HepG2 (cell line): ENCODE data around the gene NT5M. TPM values are rescaled to one million over a fixed set of nuclear protein-coding genes. Genes with fewer than 3 reads are reported as not detected.
A peak's percentile ranks its signal among the peaks of the same experiment; 100 is the strongest.

Experiments used
- CBX1 ChIP-seq: IDR thresholded peaks from one replicate; pipeline ENCODE4 v1.6.1; 2016; ENCODE audit warnings: antibody characterized with exemption, low read depth
- CBX2 ChIP-seq, 2 experiments: fragments of 200-600 bp in 1 of 2; sonication (generic); formaldehyde crosslinking in 1 of 2; IDR thresholded peaks; 2 replicates each; pipeline versions ENCODE4 v1.7.0 to v1.8.1; 2018 to 2022; ENCODE audit warnings: low read depth in 2 of 2, low read length in 1 of 2, mild to moderate bottlenecking in 1 of 2, missing genetic modification reagents in 1 of 2
- ETS1 ChIP-seq: sonication (generic); formaldehyde crosslinking; IDR thresholded peaks from 2 replicates; pipeline ENCODE4 v1.4.0; 2020; ENCODE audit warnings: missing genetic modification reagents
- KLF15 ChIP-seq: sonication (generic); formaldehyde crosslinking; IDR thresholded peaks from 2 replicates; pipeline ENCODE4 v1.8.1; 2023; ENCODE audit warnings: borderline replicate concordance, mild to moderate bottlenecking, inconsistent platforms, missing genetic modification reagents, mixed read lengths
- MAFK ChIP-seq, 2 experiments: IDR thresholded peaks in 1 of 2; conservative IDR thresholded peaks in 1 of 2; 2 replicates each; pipeline ENCODE4 v1.6.1; 2011; ENCODE audit warnings: improper control_type of control experiment in 2 of 2, low read length in 2 of 2
- MAZ ChIP-seq, 2 experiments: sonication (generic) in 1 of 2; formaldehyde crosslinking in 1 of 2; IDR thresholded peaks; 2 replicates each; pipeline versions ENCODE4 v1.5.0 to v1.6.1; 2012 to 2020; ENCODE audit warnings: low read depth in 2 of 2, mild to moderate bottlenecking in 2 of 2, borderline replicate concordance in 1 of 2, improper control_type of control experiment in 1 of 2, low read length in 1 of 2, missing genetic modification reagents in 1 of 2, moderate library complexity in 1 of 2
- MEF2D ChIP-seq: sonication (generic); formaldehyde crosslinking; IDR thresholded peaks from 2 replicates; pipeline ENCODE4 v1.5.1; 2020; ENCODE audit warnings: mild to moderate bottlenecking, missing genetic modification reagents
- MYC ChIP-seq: sonication (generic); formaldehyde crosslinking; IDR thresholded peaks from 2 replicates; pipeline ENCODE4 v1.9.0; 2021; ENCODE audit warnings: missing genetic modification reagents, borderline replicate concordance
- NBN ChIP-seq: fragments of 450-650 bp; conservative IDR thresholded peaks from 2 replicates; pipeline ENCODE4 v1.6.1; 2017
- NFATC3 ChIP-seq: sonication (generic); formaldehyde crosslinking; IDR thresholded peaks from 2 replicates; pipeline ENCODE4 v1.5.1; 2020; ENCODE audit warnings: mild to moderate bottlenecking, missing genetic modification reagents
- PHF8 ChIP-seq: sonication (generic); formaldehyde crosslinking; IDR thresholded peaks from 2 replicates; pipeline ENCODE4 v1.5.0; 2020; ENCODE audit warnings: missing genetic modification reagents
- RELA ChIP-seq: sonication (generic); formaldehyde crosslinking; IDR thresholded peaks from 2 replicates; pipeline ENCODE4 v1.4.0; 2020; ENCODE audit warnings: missing genetic modification reagents
- RFXANK ChIP-seq: IDR thresholded peaks from 2 replicates; pipeline ENCODE4 v1.6.1; 2016
- SKI ChIP-seq: fragments of 450-650 bp; IDR thresholded peaks from one replicate; pipeline ENCODE4 v1.6.1; 2018; ENCODE audit warnings: mild to moderate bottlenecking; ENCODE audit not compliant: partially characterized antibody
- SRY ChIP-seq: sonication (generic); formaldehyde crosslinking; IDR thresholded peaks from 2 replicates; pipeline ENCODE4 v1.8.0; 2022; ENCODE audit warnings: mild to moderate bottlenecking, missing genetic modification reagents
- YEATS4 ChIP-seq: sonication (generic); formaldehyde crosslinking; IDR thresholded peaks from 2 replicates; pipeline ENCODE4 v1.4.0; 2020; ENCODE audit warnings: missing genetic modification reagents, borderline replicate concordance
- ZFYVE20 ChIP-seq: sonication (generic); formaldehyde crosslinking; IDR thresholded peaks from 2 replicates; pipeline ENCODE4 v1.8.0; 2023; ENCODE audit warnings: low read depth, mild to moderate bottlenecking, moderate library complexity, missing genetic modification reagents, borderline replicate concordance
- ZNF367 ChIP-seq: sonication (generic); formaldehyde crosslinking; IDR thresholded peaks from 2 replicates; pipeline ENCODE4 v1.4.0; 2020; ENCODE audit warnings: missing genetic modification reagents, borderline replicate concordance
- ZNF407 ChIP-seq: sonication (generic); formaldehyde crosslinking; IDR thresholded peaks from one replicate; pipeline ENCODE4 v1.5.1; 2020; ENCODE audit warnings: mild to moderate bottlenecking, missing genetic modification reagents; ENCODE audit errors: not compliant biosample characterization
- ZNF766 ChIP-seq: sonication (generic); formaldehyde crosslinking; IDR thresholded peaks from 2 replicates; pipeline ENCODE4 v1.5.0; 2020; ENCODE audit warnings: missing genetic modification reagents, borderline replicate concordance
- polyA plus RNA-seq, 8 experiments: library from polyadenylated mRNA; depleted of rRNA in 3 of 8; stranded (reverse) in 7 of 8; unstranded in 1 of 8; fragments of >200 nt; fragmentation: Illumina TruSeq in 4 of 8; extraction: Trizol in 4 of 8; gene quantifications; 2 replicates each; pipeline versions ENCODE4 v1.2.1 to v1.2.3, GENCODE V29; 2011 to 2016; ENCODE audit warnings: low read depth in 4 of 8, missing spikeins in 1 of 8, mixed read lengths in 1 of 8; ENCODE audit not compliant: insufficient read depth in 1 of 8
- total RNA-seq, 5 experiments: library from RNA; depleted of rRNA; stranded (reverse); fragments of >200 nt; fragmentation: Illumina TruSeq; extraction: Trizol; gene quantifications; 2 replicates each; pipeline ENCODE4 v1.2.3, GENCODE V29; 2016; ENCODE audit warnings: low read depth in 1 of 5

NT5M gene
- total and polyA plus RNA-seq, 2 of the 13 experiments (the other 11 are each of a cell fraction or from before 2014, with no cell fraction given): 0.55 to 0.78 TPM

- TF ChIP-seq ETS1 (CRISPR knock-in tag) (no peak), ZNF367 (CRISPR knock-in tag) (peak; percentile 19; the same call in 1 of the 2 replicates), PHF8 (peak; percentile 56), NFATC3 (CRISPR knock-in tag) (0 out of 2 replicates have a peak, but pooled peaks have one; percentile 30), MAZ (IDR thresholded peaks at IDR 0.05; ENCODE audit: borderline replicate concordance, low read depth, low read length) (no peak), MAZ (CRISPR knock-in tag; IDR thresholded peaks at IDR 0.05; ENCODE audit: low read depth) (peak; percentile 23; the same call in 1 of the 2 replicates), YEATS4 (CRISPR knock-in tag) (peak; percentile 83), CBX2 (IDR thresholded peaks at IDR 0.05; ENCODE audit: low read depth, low read length) (no peak), CBX2 (CRISPR knock-in tag; IDR thresholded peaks at IDR 0.05; ENCODE audit: low read depth) (no peak), ZNF407 (CRISPR knock-in tag) (no peak), RFXANK (CRISPR knock-in tag) (no peak), CBX1 (no peak), ZNF766 (CRISPR knock-in tag) (0 out of 2 replicates have a peak, but pooled peaks have one; percentile 58), RELA (no peak), KLF15 (CRISPR knock-in tag) (no peak), MEF2D (no peak), NBN (no peak), ZFYVE20 (CRISPR knock-in tag) (0 out of 2 replicates have a peak, but pooled peaks have one; percentile 42), MAFK (conservative IDR thresholded peaks at IDR 0.05 in 1 of 2, IDR thresholded peaks at IDR 0.05 in 1 of 2; ENCODE audit: low read length in 2 of 2) (no peak), MYC (CRISPR knock-in tag) (peak; percentile 31; the same call in 1 of the 2 replicates), SRY (CRISPR knock-in tag) (peak; percentile 49; the same call in 1 of the 2 replicates), SKI (no peak)
These were observed at the start of gene NT5M (continued) for GRCh38 chr17:17303010-17303846.
